Stimulated activated CD8-positive, alpha-beta memory T cell treated with anti-CD3 and anti-CD28 coated beads, Interleukin-15, amount 100 ng/mL, for 48 hours (primary cell): Measurements from ENCODE around the gene CAPN15.

Experiments used
- DNase-seq, 2 donors: peaks; one replicate each; pipeline ENCODE4 v3.0.0-alpha.2; 2020; ENCODE audit warnings: low read depth in 2 of 2

CAPN15 gene

DNA sequence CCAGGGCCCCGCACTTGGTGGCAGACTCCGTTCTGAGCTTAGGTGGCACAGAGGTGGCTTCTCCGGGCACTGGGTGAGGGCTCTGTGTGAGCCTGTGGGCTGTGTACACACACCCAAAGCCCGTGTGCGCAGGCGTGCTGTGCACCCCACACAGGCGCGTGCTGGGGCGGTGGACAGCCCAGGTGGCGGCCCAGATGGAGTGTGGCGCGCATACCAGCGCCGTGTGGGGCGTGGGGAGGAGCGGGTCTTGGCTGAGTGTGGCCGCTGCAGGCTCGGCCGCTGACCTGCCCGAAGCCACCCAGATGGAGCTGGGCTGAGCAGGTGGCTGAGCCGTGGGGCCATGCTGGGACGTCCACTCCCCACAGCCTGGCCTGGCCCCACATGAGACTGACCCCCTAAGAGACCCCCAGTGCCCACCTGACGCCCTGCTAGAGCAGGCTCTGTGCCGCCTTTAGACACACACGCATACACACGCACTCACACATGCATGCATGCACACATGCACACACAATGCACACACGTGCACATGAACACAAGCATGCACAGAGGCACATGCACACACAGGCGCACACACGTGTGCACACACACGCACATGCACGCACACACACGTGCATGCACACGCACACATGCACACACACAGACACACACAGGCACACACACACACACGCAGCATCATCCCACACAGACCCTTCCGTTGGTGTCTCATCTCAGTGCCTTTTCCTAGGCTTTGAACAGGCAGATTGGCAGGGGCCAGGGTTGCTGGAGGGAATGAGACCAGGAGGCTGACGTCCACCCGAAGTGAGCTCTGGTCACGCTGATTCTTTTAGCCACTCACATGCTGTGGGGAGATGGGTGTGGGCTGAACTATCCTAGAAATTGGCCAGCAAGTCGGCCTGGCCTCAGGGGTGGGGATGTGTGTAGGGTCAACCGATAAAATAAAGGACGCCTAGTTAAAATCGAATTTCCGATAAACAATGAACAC, 34.7 kb downstream of the CAPN15 start:
- DNase-seq: no peak

DNA sequence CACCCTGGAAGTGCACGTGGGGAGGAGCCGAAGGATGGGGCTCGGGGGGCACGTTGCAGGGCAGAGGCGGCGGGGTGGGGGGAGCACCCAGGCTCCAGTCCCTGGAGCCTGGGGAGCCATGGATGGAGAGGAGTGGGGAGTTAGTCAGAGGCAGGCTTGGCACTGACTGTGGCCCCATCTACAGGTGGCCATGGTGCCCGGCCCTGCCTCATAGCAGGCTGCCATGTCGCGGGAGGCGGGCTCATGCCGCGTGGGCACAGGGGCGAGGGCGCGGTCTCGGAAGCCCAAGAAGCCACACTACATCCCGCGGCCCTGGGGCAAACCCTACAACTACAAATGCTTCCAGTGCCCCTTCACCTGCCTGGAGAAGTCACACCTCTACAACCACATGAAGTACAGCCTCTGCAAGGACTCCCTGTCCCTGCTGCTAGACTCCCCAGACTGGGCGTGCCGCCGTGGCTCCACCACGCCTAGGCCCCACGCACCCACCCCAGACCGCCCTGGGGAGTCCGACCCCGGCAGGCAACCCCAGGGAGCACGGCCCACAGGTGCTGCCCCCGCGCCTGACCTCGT, 35.6 kb downstream of the CAPN15 start:
- no peak for DNase-seq

DNA sequence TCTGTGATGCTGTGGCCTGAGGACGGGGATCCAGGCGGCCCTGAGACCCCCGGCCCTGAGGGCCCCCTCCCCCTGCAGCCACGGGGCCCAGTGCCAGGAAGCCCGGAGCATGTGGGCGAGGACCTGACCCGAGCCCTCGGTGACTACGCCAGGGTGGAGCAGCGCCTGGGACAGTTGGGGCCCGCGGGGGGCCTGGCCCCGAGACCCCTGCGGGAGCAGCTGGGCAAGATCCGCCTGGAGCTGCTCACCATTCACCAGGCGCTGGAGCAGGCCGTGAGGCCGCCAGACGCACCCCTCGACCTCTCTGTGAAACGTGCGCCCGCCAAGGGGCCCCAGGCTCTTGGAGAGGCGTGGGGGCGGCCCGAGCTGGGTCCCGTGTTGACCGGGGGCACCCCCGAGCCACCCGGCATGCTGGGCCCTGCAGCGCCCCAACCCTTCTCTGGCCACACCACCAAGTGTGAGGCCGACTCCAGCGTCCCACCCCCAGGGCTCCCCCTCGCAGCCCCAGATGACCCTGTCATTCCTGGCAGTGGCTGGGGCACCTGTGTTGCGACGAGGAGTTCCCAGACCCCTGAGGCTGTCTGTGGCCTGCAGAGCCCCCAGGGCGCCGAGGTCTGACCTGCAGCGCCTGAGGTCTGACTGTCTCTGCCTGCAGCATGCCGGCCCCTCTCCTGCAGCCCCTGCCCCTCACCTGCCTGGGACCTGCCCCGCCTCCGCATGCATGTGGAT, 37.3 kb downstream of the CAPN15 start:
- no peak for DNase-seq

DNA sequence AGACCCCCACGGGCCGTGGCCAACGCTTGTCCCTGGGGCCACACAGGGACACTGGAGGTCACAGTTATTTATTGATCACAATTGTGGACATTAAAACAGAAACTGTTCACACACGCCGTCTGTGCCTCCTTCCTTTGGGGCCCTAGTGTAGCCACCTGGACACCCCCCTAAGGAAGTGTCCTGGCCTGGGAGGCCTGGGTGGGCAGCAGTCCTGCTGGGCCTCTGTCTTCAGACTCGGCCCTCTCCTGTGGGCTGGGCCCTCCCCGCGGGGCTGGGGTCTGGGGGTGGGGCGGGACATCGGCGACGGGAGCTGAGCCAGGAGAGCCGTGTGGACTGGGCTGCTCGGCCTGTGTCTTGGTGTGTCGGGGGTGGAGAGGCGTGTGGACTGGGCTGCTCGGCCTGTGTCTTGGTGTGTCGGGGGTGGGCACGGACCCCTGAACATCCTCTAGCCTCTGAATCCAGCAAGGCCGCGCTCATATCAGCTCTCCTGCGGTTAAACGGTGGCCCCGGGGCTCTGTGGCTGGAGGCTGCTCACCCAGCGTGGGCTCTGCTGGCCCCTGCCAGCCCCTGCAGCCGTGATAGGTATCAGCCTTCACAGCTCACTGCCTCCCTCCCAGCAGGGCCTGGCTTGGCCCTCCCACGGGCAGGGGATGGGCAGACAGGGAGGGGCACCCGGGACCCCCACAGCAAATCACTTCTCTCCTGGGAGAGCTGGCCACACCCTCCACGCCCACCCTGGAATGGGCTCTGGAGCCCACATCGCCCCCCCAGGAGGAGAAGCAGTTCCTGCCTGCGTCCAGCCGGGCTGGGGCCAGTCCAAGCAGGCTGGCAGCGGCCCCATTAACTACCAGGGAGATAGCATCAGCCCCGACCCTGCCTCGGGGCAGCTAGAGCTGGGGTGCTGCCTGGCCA, 38.2 kb downstream of the CAPN15 start:
- DNase-seq: no peak

DNA sequence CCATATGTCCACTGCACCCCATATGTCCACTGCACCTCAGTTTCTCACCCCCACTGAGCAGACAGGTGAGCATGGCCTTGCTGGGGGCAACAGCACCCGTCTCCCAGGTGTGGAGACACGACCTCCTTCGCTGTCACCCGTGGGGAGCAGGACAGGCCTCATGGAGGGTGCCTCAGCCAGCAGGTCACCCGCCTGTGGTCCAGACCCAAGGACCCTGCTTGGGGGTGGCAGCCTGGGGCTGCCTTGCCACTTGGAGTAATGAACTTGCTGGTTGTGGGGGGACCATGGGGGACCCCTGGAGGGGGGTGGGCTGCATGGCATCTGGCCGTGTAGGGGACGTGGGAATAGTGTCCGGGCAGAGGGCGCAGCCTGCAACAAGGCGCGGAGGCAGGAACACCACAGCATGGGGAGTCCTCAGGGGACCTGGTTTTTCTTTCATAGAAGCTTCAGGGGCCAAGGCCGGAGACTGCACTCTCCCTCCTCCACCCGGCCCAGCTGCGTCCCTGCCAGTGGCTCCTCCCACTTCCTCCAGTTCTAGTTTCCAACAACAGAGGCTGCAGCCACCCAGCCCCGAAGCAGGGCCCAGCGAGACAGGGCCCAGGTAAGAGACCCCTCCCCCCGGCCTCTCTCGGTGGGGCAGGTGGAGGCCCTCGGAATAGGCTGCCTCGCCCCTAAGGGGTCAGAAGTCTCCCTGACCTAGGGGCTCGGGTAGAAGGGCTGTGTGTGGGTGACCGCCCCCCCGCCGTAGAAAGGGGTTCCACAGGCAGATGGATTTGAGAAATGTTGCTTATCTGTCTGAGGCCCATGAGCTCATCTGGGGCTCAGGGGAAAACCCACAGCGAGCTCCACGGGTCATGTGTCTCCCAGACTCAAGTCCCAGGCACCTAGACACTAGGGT, 39.2 kb downstream of the CAPN15 start, which contains the start of gene NHLRC4:
Gene NHLRC4, plus strand, starts transcription at position 531 of the 898 bp plus-strand sequence. CDS start 1,043 bp downstream, outside the sequence.
- peak in 1 of 2 donors; percentile 33 for DNase-seq

- no peak for DNase-seq
Measured at GRCh38 chr16:567373-568256, 40.1 kb downstream of the CAPN15 start.

GRCh38 chr16:568401-569258, 41.1 kb downstream of the CAPN15 start:
- no peak for DNase-seq

DNA sequence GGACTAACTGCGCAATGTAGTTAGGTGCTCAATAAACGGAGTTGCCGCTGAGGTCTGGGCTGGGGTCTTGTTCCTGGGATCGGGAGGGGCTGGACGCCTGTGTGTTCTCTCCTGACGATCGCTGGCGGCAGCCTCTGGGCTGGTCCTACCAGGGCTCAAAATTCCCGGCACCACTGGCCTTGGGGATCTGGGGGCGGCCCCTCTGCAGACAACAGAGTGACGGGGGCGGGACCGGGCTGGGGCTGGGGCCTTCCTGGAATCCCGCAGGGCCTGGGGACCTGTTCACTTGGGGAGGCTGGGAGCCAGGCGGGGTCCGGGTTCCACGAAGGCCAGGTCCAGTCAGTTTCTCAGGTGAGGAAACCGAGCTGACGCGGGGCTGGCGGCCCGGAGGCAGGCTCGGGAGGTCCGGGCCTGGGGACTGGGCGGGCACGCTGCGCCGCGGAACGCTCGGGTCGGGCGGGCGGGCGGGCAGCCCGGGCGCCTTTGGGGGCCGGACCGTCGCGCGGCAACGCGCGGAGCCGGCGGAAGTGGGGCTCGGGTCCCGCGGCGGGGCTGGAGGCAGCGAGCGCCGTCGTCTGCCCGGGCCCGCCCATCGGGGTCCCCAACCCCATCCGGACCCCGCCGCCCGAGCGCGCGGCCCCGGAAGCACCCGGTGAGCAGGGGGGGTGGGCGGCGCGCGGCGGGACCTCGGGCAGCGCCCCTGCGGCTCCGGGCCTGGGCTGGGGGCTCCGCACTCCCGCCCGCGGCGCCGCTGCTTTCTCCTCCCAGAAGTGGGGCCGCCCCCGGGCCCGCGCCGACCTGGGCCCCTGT, 42.1 kb downstream of the CAPN15 start, which contains the start of gene PIGQ:
Gene PIGQ, plus strand, starts transcription at position 524 of the 810 bp plus-strand sequence. CDS start 4,107 bp downstream, outside the sequence.
- DNase-seq: peak; percentile 47 to 61

- no peak for DNase-seq
Measured at GRCh38 chr16:572865-573650, 45.5 kb downstream of the CAPN15 start.

- no peak for DNase-seq
Measured at GRCh38 chr16:574021-574760, 46.7 kb downstream of the CAPN15 start.

- DNase-seq: no peak
Measured at GRCh38 chr16:575354-576196, 48.1 kb downstream of the CAPN15 start.

GRCh38 chr16:576197-576822, 48.8 kb downstream of the CAPN15 start:
- DNase-seq: no peak

GRCh38 chr16:576823-577201, 49.3 kb downstream of the CAPN15 start:
- DNase-seq: no peak

DNA sequence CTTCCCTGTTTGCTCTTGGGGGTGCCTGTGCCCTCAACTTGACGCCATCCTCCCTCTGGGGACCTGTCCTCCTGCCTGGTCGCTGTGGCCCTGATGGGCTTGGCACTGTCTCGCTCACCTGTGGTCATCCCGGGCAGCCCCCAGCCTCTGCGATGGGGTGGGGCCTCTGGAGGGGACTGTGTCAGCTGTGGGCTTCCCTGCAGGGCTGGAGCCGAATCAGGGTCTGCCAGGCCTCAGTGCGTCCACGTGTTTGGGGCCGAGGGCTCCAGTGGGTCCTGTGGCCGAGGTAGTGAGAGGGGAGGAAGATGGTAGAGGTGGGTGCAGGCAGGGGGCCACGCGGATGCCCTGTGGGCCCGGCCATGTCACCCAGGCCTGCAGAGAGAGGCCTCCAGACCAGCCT, 50.3 kb downstream of the CAPN15 start:
- no peak for DNase-seq
